HepG2 (cell line): Measurements from ENCODE around the gene SPTSSA. TPM values are rescaled to one million over a fixed set of nuclear protein-coding genes. Genes with fewer than 3 reads are reported as not detected.

ENCODE experiments used
- ARID3A ChIP-seq: IDR thresholded peaks from 2 replicates; pipeline ENCODE4 v1.6.1; 2012; ENCODE audit warnings: low read depth, low read length, improper control_type of control experiment
- CBFB ChIP-seq: sonication (generic); formaldehyde crosslinking; IDR thresholded peaks from 2 replicates; pipeline ENCODE4 v1.4.0; 2020; ENCODE audit warnings: missing genetic modification reagents
- CREBL2 ChIP-seq: sonication (generic); formaldehyde crosslinking; IDR thresholded peaks from 2 replicates; pipeline ENCODE4 v1.8.1; 2023; ENCODE audit warnings: missing genetic modification reagents, mild to moderate bottlenecking, borderline replicate concordance
- FOXC1 ChIP-seq: sonication (generic); formaldehyde crosslinking; IDR thresholded peaks from 2 replicates; pipeline ENCODE4 v1.8.0; 2022; ENCODE audit warnings: mild to moderate bottlenecking, missing genetic modification reagents, borderline replicate concordance
- KMT2B ChIP-seq: IDR thresholded peaks from 2 replicates; pipeline ENCODE4 v1.6.1; 2016; ENCODE audit warnings: missing genetic modification reagents, missing compliant biosample characterization
- MIER3 ChIP-seq: IDR thresholded peaks from 2 replicates; pipeline ENCODE4 v1.6.1; 2016; ENCODE audit warnings: missing compliant biosample characterization, borderline replicate concordance
- NFIB ChIP-seq: sonication (generic); formaldehyde crosslinking; IDR thresholded peaks from 2 replicates; pipeline ENCODE4 v1.9.0; 2021; ENCODE audit warnings: missing genetic modification reagents, mild to moderate bottlenecking, borderline replicate concordance
- PHF20 ChIP-seq: sonication (generic); formaldehyde crosslinking; IDR thresholded peaks from 2 replicates; pipeline ENCODE4 v1.5.0; 2020; ENCODE audit warnings: mild to moderate bottlenecking, missing genetic modification reagents
- SMAD9 ChIP-seq: sonication (generic); formaldehyde crosslinking; IDR thresholded peaks from 2 replicates; pipeline ENCODE4 v1.5.1; 2020; ENCODE audit warnings: mild to moderate bottlenecking, missing genetic modification reagents
- SPEN ChIP-seq: sonication (generic); formaldehyde crosslinking; IDR thresholded peaks from 2 replicates; pipeline ENCODE4 v1.5.1; 2020; ENCODE audit warnings: low read depth, mild to moderate bottlenecking, missing genetic modification reagents
- TIGD3 ChIP-seq: sonication (generic); formaldehyde crosslinking; IDR thresholded peaks from 2 replicates; pipeline ENCODE4 v1.5.1; 2020; ENCODE audit warnings: mild to moderate bottlenecking, missing genetic modification reagents, borderline replicate concordance
- ZBTB10 ChIP-seq: sonication (generic); formaldehyde crosslinking; IDR thresholded peaks from 2 replicates; pipeline ENCODE4 v1.4.0; 2020; ENCODE audit warnings: missing genetic modification reagents, borderline replicate concordance
- ZGPAT ChIP-seq: IDR thresholded peaks from 2 replicates; pipeline ENCODE4 v1.6.1; 2016; ENCODE audit warnings: mild to moderate bottlenecking
- ZNF24 ChIP-seq: fragments of 450-650 bp; IDR thresholded peaks from 2 replicates; pipeline ENCODE4 v1.6.1; 2017; ENCODE audit warnings: antibody characterized with exemption, mild to moderate bottlenecking
- ZNF280D ChIP-seq: sonication (generic); formaldehyde crosslinking; IDR thresholded peaks from 2 replicates; pipeline ENCODE4 v1.5.1; 2020; ENCODE audit warnings: mild to moderate bottlenecking, missing genetic modification reagents
- polyA plus RNA-seq, 8 experiments: library from polyadenylated mRNA; depleted of rRNA in 3 of 8; stranded (reverse) in 7 of 8; unstranded in 1 of 8; fragments of >200 nt; fragmentation: Illumina TruSeq in 4 of 8; extraction: Trizol in 4 of 8; gene quantifications; 2 replicates each; pipeline versions ENCODE4 v1.2.1 to v1.2.3, GENCODE V29; 2011 to 2016; ENCODE audit warnings: low read depth in 4 of 8, missing spikeins in 1 of 8, mixed read lengths in 1 of 8; ENCODE audit not compliant: insufficient read depth in 1 of 8
- total RNA-seq, 5 experiments: library from RNA; depleted of rRNA; stranded (reverse); fragments of >200 nt; fragmentation: Illumina TruSeq; extraction: Trizol; gene quantifications; 2 replicates each; pipeline ENCODE4 v1.2.3, GENCODE V29; 2016; ENCODE audit warnings: low read depth in 1 of 5
- TF ChIP-seq, protein P1 (sequence below): sonication (generic); formaldehyde crosslinking; IDR thresholded peaks from 2 replicates; pipeline ENCODE4 v1.5.0; 2020; ENCODE audit warnings: missing genetic modification reagents

SPTSSA gene
- total and polyA plus RNA-seq, 2 of the 13 experiments (the other 11 are each of a cell fraction or from before 2014, with no cell fraction given): 19.1 to 86.1 TPM

- TF ChIP-seq ZNF280D (CRISPR knock-in tag) (no peak), ZNF24 (no peak), KMT2B (CRISPR knock-in tag) (peak; percentile 65; the same call in 1 of the 2 replicates), SMAD9 (CRISPR knock-in tag) (no peak; the same call in 1 of the 2 replicates), MIER3 (CRISPR knock-in tag) (no peak), ZBTB10 (CRISPR knock-in tag) (no peak), ARID3A (no peak), PHF20 (CRISPR knock-in tag) (peak; percentile 83), CBFB (CRISPR knock-in tag) (peak; percentile 77), FOXC1 (CRISPR knock-in tag) (peak; percentile 96; the same call in 1 of the 2 replicates), SPEN (peak; percentile 94), ZGPAT (CRISPR knock-in tag) (peak; percentile 70), TIGD3 (CRISPR knock-in tag) (no peak), NFIB (CRISPR knock-in tag) (no peak), CREBL2 (CRISPR knock-in tag) (peak; percentile 82; the same call in 1 of the 2 replicates)
- TF ChIP-seq, protein P1, sequence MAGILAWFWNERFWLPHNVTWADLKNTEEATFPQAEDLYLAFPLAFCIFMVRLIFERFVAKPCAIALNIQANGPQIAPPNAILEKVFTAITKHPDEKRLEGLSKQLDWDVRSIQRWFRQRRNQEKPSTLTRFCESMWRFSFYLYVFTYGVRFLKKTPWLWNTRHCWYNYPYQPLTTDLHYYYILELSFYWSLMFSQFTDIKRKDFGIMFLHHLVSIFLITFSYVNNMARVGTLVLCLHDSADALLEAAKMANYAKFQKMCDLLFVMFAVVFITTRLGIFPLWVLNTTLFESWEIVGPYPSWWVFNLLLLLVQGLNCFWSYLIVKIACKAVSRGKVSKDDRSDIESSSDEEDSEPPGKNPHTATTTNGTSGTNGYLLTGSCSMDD (CRISPR knock-in tag): no peak; the same call in 1 of the 2 replicates
Observed at GRCh38 chr14:34462132-34462893, at the start of gene SPTSSA (continued).
